Ectodermal cell (in vitro differentiated cells): ENCODE data around the gene ERC2.

Experiments
- H3K27ac ChIP-seq: 2 replicates; pipeline ENCODE4 v1.7.0; 2013; ENCODE audit warnings: mild to moderate bottlenecking, low read depth, low read length; ENCODE audit not compliant: insufficient read depth, poor library complexity, severe bottlenecking
- H3K27me3 ChIP-seq: 2 replicates; pipeline ENCODE4 v1.7.0; 2013; ENCODE audit warnings: mild to moderate bottlenecking, low read length; ENCODE audit not compliant: insufficient read depth, control insufficient read depth, poor library complexity, severe bottlenecking
- H3K36me3 ChIP-seq: one replicate; pipeline ENCODE4 v1.7.0; 2013; ENCODE audit warnings: low read length; ENCODE audit not compliant: control insufficient read depth, insufficient read depth
- H3K4me1 ChIP-seq: one replicate; pipeline ENCODE4 v1.7.0; 2013; ENCODE audit warnings: low read length; ENCODE audit not compliant: control insufficient read depth, insufficient read depth
- H3K4me3 ChIP-seq: 2 replicates; pipeline ENCODE4 v1.7.0; 2013; ENCODE audit warnings: low read depth, low read length, control low read depth; ENCODE audit not compliant: insufficient read depth
- H3K9me3 ChIP-seq: 2 replicates; pipeline ENCODE4 v1.7.0; 2013; ENCODE audit warnings: mild to moderate bottlenecking, low read length, moderate library complexity; ENCODE audit not compliant: control insufficient read depth
- WGBS, 2 experiments: methylation state at CpG; one replicate each; pipeline ENCODE4 v1.1.7; 2013; ENCODE audit warnings: missing lambda C conversion rate in 2 of 2; 5-methylcytosine and 5-hydroxymethylcytosine counted together

ERC2 gene

GRCh38 chr3:55955891-55956477 is 512.3 kb downstream of the ERC2 start:
- no peaks in the 10 kb centered on the region for H3K27me3 ChIP-seq
- no peaks in the 10 kb centered on the region for H3K9me3 ChIP-seq
- H3K4me3 ChIP-seq = no peak overlapping the region
- no peak overlapping the region for H3K27ac ChIP-seq
- 90 to 91% methylated on average over 3 to 4 of the region's 4 CpGs for WGBS, 2 experiments
- H3K4me1 ChIP-seq = no peaks in the 10 kb centered on the region
- no peaks in the 10 kb centered on the region for H3K36me3 ChIP-seq

GRCh38 chr3:55951388-55951787 is 516.9 kb downstream of the ERC2 start:
- H3K9me3 ChIP-seq = no peaks in the 10 kb centered on the region
- no peaks in the 10 kb centered on the region for H3K4me1 ChIP-seq
- no peaks in the 10 kb centered on the region for H3K27me3 ChIP-seq
- no peaks in the 10 kb centered on the region for H3K36me3 ChIP-seq
- no peak overlapping the region for H3K27ac ChIP-seq
- WGBS, 2 experiments = 92 to 98% methylated on average over 4 of the region's 4 CpGs
- H3K4me3 ChIP-seq = no peak overlapping the region

- H3K9me3 ChIP-seq = no peaks in the 10 kb centered on the region
- 94 to 96% methylated on average over 5 of the region's 5 CpGs for WGBS, 2 experiments
- no peaks in the 10 kb centered on the region for H3K27me3 ChIP-seq
- no peak overlapping the region for H3K4me3 ChIP-seq
- H3K4me1 ChIP-seq = no peaks in the 10 kb centered on the region
- H3K36me3 ChIP-seq = no peaks in the 10 kb centered on the region
- H3K27ac ChIP-seq = no peak overlapping the region
Measured at GRCh38 chr3:55947406-55947805, 520.9 kb downstream of the ERC2 start.

- H3K4me3 ChIP-seq = no peak overlapping the region
- H3K36me3 ChIP-seq = no peaks in the 10 kb centered on the region
- H3K27me3 ChIP-seq = no peaks in the 10 kb centered on the region
- no peaks in the 10 kb centered on the region for H3K4me1 ChIP-seq
- H3K9me3 ChIP-seq = no peaks in the 10 kb centered on the region
- no peak overlapping the region for H3K27ac ChIP-seq
- 93 to 97% methylated on average over 4 of the region's 4 CpGs for WGBS, 2 experiments
Measured at GRCh38 chr3:55946574-55947160, 521.6 kb downstream of the ERC2 start.

GRCh38 chr3:55942868-55943267 is 525.4 kb downstream of the ERC2 start:
- 93 to 94% methylated on average over 2 of the region's 2 CpGs for WGBS, 2 experiments
- no peak overlapping the region for H3K4me3 ChIP-seq
- H3K27me3 ChIP-seq = no peaks in the 10 kb centered on the region
- H3K36me3 ChIP-seq = no peaks in the 10 kb centered on the region
- no peaks in the 10 kb centered on the region for H3K4me1 ChIP-seq
- H3K27ac ChIP-seq = no peak overlapping the region
- H3K9me3 ChIP-seq = no peaks in the 10 kb centered on the region

- 100% methylated on average over 1 of the region's 1 CpG; no CpG with 5 or more reads in 1 of the 2 experiments for WGBS, 2 experiments
- H3K4me3 ChIP-seq = no peak overlapping the region
Measured at GRCh38 chr3:55939287-55939686, 529.0 kb downstream of the ERC2 start.

DNA sequence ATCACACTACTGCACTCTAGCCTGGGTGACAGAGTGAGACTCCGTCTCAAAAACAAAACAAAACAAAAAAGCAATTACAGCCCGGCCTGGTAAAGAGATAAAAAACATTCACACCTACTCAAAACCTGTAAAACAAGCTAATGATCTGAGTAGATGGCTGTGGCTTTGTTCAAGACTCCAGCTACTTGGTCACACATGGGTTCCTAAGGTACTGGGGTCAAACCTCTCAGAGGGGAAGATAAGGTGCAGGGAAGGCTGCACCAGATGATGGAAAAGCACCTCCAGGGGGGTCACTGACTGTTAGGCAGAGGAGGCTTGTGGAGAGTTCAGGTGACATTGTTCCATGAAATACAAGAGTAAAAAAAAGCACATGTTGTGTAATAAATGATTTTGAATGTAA is 531.0 kb downstream of the ERC2 start:
- H3K27me3 ChIP-seq = no peaks in the 10 kb centered on the region
- no peaks in the 10 kb centered on the region for H3K36me3 ChIP-seq
- peaks cover 5% of the 10 kb centered on the region for H3K4me1 ChIP-seq
- H3K27ac ChIP-seq = no peak overlapping the region
- H3K4me3 ChIP-seq = no peak overlapping the region
- H3K9me3 ChIP-seq = no peaks in the 10 kb centered on the region
- 83 to 85% methylated on average over 2 of the region's 2 CpGs for WGBS, 2 experiments

More at GRCh38 chr3:55939287-55939686, 529.0 kb downstream of the ERC2 start:
- Histone ChIP-seq H3K27ac (no peak overlapping the region), H3K9me3 (no peaks in the 10 kb centered on the region), H3K4me1 (peaks cover 5% of the 10 kb centered on the region), H3K27me3 (no peaks in the 10 kb centered on the region), H3K36me3 (no peaks in the 10 kb centered on the region)

- Histone ChIP-seq H3K27ac (no peak overlapping the region), H3K9me3 (no peaks in the 10 kb centered on the region), H3K27me3 (no peaks in the 10 kb centered on the region), H3K36me3 (no peaks in the 10 kb centered on the region), H3K4me1 (peaks cover 5% of the 10 kb centered on the region), H3K4me3 (no peak overlapping the region)
- WGBS, 2 experiments = 91 to 93% methylated on average over 6 of the region's 6 CpGs
Measured at GRCh38 chr3:55936549-55937052, 531.7 kb downstream of the ERC2 start.

GRCh38 chr3:55935241-55935640 is 533.0 kb downstream of the ERC2 start:
- Histone ChIP-seq H3K4me1 (peaks cover 5% of the 10 kb centered on the region), H3K27me3 (no peaks in the 10 kb centered on the region), H3K36me3 (no peaks in the 10 kb centered on the region), H3K27ac (no peak overlapping the region), H3K4me3 (no peak overlapping the region), H3K9me3 (no peaks in the 10 kb centered on the region)
- WGBS, 2 experiments = 91 to 92% methylated on average over 4 of the region's 4 CpGs

- 88 to 100% methylated on average over 1 of the region's 1 CpG for WGBS, 2 experiments
- H3K27me3 ChIP-seq = no peaks in the 10 kb centered on the region
- no peak overlapping the region for H3K4me3 ChIP-seq
- no peak overlapping the region for H3K27ac ChIP-seq
- no peaks in the 10 kb centered on the region for H3K9me3 ChIP-seq
- no peaks in the 10 kb centered on the region for H3K36me3 ChIP-seq
- H3K4me1 ChIP-seq = peaks cover 5% of the 10 kb centered on the region
Measured at GRCh38 chr3:55934771-55935170, 533.5 kb downstream of the ERC2 start.
